ENCODE data around the gene CCDC92B. TPM values are rescaled to one million over a fixed set of nuclear protein-coding genes. Genes with fewer than 3 reads are reported as not detected.
"Not testable (repeated sequence)": the region's sequence is repeated elsewhere in the genome, so short reads cannot be mapped to it uniquely, and the experiment has no call there.

CCDC92B gene
- total RNA-seq, 2 experiments from 2014 or later, result 0.07 to 0.12 TPM

- Mint-ChIP-seq H3K4me1 (ENCODE audit: low read depth) (peaks cover 6% of the 10 kb centered on the region), H3K27ac (no peak overlapping the region), H3K9me3 (no peaks in the 10 kb centered on the region), H3K4me3 (no peak overlapping the region), H3K36me3 (ENCODE audit: low read depth) (no peaks in the 10 kb centered on the region), H3K27me3 (ENCODE audit: low read depth) (peaks cover under 1% of the 10 kb centered on the region)
- intact Hi-C loops (cut with micrococcal nuclease), result loop anchor here (1.0 to 2.0 kb wide), 4 partner anchors 28 to 227 kb away; no protein-coding TSS in a partner anchor
- CTCF ChIA-PET, result interaction anchor here (0.6 to 3.1 kb wide), 21 partner anchors 9 to 228 kb away, joined by 3 to 20 read pairs (median 4); partner anchors contain the start of gene RAP1GAP2
- peak; percentile 97 for DNase-seq
Measured at GRCh38 chr17:2786176-2786881, 36.9 kb upstream of the CCDC92B start.

- H3K9me3 Mint-ChIP-seq; H3K4me1 Mint-ChIP-seq (ENCODE audit: low read depth); DNase-seq; H3K4me3 Mint-ChIP-seq; intact Hi-C loops (cut with micrococcal nuclease); H3K27ac Mint-ChIP-seq; H3K36me3 Mint-ChIP-seq (ENCODE audit: low read depth); H3K27me3 Mint-ChIP-seq (ENCODE audit: low read depth): not testable (repeated sequence)
- CTCF ChIA-PET, result interaction anchor here (0.6 to 3.1 kb wide), 10 partner anchors 17 to 1579 kb away, joined by 3 to 20 read pairs (median 5); no protein-coding TSS in a partner anchor
Measured at GRCh38 chr17:2785376-2785775, 35.9 kb upstream of the CCDC92B start.

- intact Hi-C loops (cut with micrococcal nuclease), result no loop called here
Measured at GRCh38 chr17:2784864-2785263, 35.4 kb upstream of the CCDC92B start.

GRCh38 chr17:2783310-2784030 lies 34.0 kb upstream of the CCDC92B start:
- Mint-ChIP-seq H3K4me3 (no peak overlapping the region), H3K9me3 (no peaks in the 10 kb centered on the region), H3K4me1 (ENCODE audit: low read depth) (peaks cover 3% of the 10 kb centered on the region), H3K27ac (no peak overlapping the region), H3K36me3 (ENCODE audit: low read depth) (no peaks in the 10 kb centered on the region), H3K27me3 (ENCODE audit: low read depth) (no peaks in the 10 kb centered on the region)
- intact Hi-C loops (cut with micrococcal nuclease), result no loop called here
- CTCF ChIA-PET, result interaction anchor here (0.5 to 0.6 kb wide), 2 partner anchors 10 to 1578 kb away, joined by 3 read pairs; no protein-coding TSS in a partner anchor
- no peak for DNase-seq

More at GRCh38 chr17:2784864-2785263, 35.4 kb upstream of the CCDC92B start:
- H3K4me1 Mint-ChIP-seq (ENCODE audit: low read depth), result peaks cover 3% of the 10 kb centered on the region
- no peaks in the 10 kb centered on the region for H3K9me3 Mint-ChIP-seq
- no peak for DNase-seq
- no peaks in the 10 kb centered on the region for H3K27me3 Mint-ChIP-seq (ENCODE audit: low read depth)
- H3K4me3 Mint-ChIP-seq, result no peak overlapping the region
- CTCF ChIA-PET, result interaction anchor here (0.6 to 3.1 kb wide), 4 partner anchors 40 to 1579 kb away, joined by 4 to 20 read pairs (median 8); no protein-coding TSS in a partner anchor
- H3K36me3 Mint-ChIP-seq (ENCODE audit: low read depth), result no peaks in the 10 kb centered on the region
- no peak overlapping the region for H3K27ac Mint-ChIP-seq

GRCh38 chr17:2782055-2782454 lies 32.6 kb upstream of the CCDC92B start:
- H3K9me3 Mint-ChIP-seq, result no peaks in the 10 kb centered on the region
- no peak overlapping the region for H3K27ac Mint-ChIP-seq
- no peak overlapping the region for H3K4me3 Mint-ChIP-seq
- CTCF ChIA-PET, result no interaction called here
- no peaks in the 10 kb centered on the region for H3K36me3 Mint-ChIP-seq (ENCODE audit: low read depth)
- DNase-seq, result no peak
- intact Hi-C loops (cut with micrococcal nuclease), result no loop called here
- H3K4me1 Mint-ChIP-seq (ENCODE audit: low read depth), result peaks cover 3% of the 10 kb centered on the region
- H3K27me3 Mint-ChIP-seq (ENCODE audit: low read depth), result peaks cover 6% of the 10 kb centered on the region

GRCh38 chr17:2781598-2781997 lies 32.1 kb upstream of the CCDC92B start:
- CTCF ChIA-PET; H3K4me3 Mint-ChIP-seq; H3K27me3 Mint-ChIP-seq (ENCODE audit: low read depth); H3K36me3 Mint-ChIP-seq (ENCODE audit: low read depth); intact Hi-C loops (cut with micrococcal nuclease); H3K4me1 Mint-ChIP-seq (ENCODE audit: low read depth); H3K9me3 Mint-ChIP-seq; H3K27ac Mint-ChIP-seq; DNase-seq: not testable (repeated sequence)

GRCh38 chr17:2780931-2781454 lies 31.5 kb upstream of the CCDC92B start:
- H3K4me1 Mint-ChIP-seq (ENCODE audit: low read depth), result peaks cover 4% of the 10 kb centered on the region
- CTCF ChIA-PET, result no interaction called here
- H3K4me3 Mint-ChIP-seq, result no peak overlapping the region
- intact Hi-C loops (cut with micrococcal nuclease), result no loop called here
- H3K27ac Mint-ChIP-seq, result no peak overlapping the region
- no peaks in the 10 kb centered on the region for H3K9me3 Mint-ChIP-seq
- DNase-seq, result no peak
- no peaks in the 10 kb centered on the region for H3K36me3 Mint-ChIP-seq (ENCODE audit: low read depth)
- peaks cover 12% of the 10 kb centered on the region for H3K27me3 Mint-ChIP-seq (ENCODE audit: low read depth)

- intact Hi-C loops (cut with micrococcal nuclease), result no loop called here
- peaks cover 19% of the 10 kb centered on the region for H3K27me3 Mint-ChIP-seq (ENCODE audit: low read depth)
- no peak overlapping the region for H3K27ac Mint-ChIP-seq
- peaks cover 7% of the 10 kb centered on the region for H3K4me1 Mint-ChIP-seq (ENCODE audit: low read depth)
- H3K36me3 Mint-ChIP-seq (ENCODE audit: low read depth), result no peaks in the 10 kb centered on the region
- DNase-seq, result no peak
- H3K9me3 Mint-ChIP-seq, result no peaks in the 10 kb centered on the region
- no peak overlapping the region for H3K4me3 Mint-ChIP-seq
- CTCF ChIA-PET, result no interaction called here
Measured at GRCh38 chr17:2780256-2780655, 30.8 kb upstream of the CCDC92B start.

- Mint-ChIP-seq H3K9me3 (no peaks in the 10 kb centered on the region), H3K27ac (no peak overlapping the region), H3K27me3 (ENCODE audit: low read depth) (peaks cover 24% of the 10 kb centered on the region), H3K36me3 (ENCODE audit: low read depth) (no peaks in the 10 kb centered on the region), H3K4me1 (ENCODE audit: low read depth) (peaks cover 9% of the 10 kb centered on the region), H3K4me3 (no peak overlapping the region)
- intact Hi-C loops (cut with micrococcal nuclease), result no loop called here
- no peak for DNase-seq
- CTCF ChIA-PET, result no interaction called here
Measured at GRCh38 chr17:2779545-2779944, 30.1 kb upstream of the CCDC92B start.

GRCh38 chr17:2778489-2778888 lies 29.0 kb upstream of the CCDC92B start:
- no peak for DNase-seq
- Mint-ChIP-seq H3K27me3 (ENCODE audit: low read depth) (peaks cover 31% of the 10 kb centered on the region), H3K4me3 (no peak overlapping the region), H3K4me1 (ENCODE audit: low read depth) (peaks cover 9% of the 10 kb centered on the region), H3K36me3 (ENCODE audit: low read depth) (no peaks in the 10 kb centered on the region), H3K27ac (no peak overlapping the region), H3K9me3 (no peaks in the 10 kb centered on the region)
- intact Hi-C loops (cut with micrococcal nuclease), result no loop called here
- CTCF ChIA-PET, result no interaction called here

- DNase-seq, result no peak
- Mint-ChIP-seq H3K4me3 (peak overlapping the region; percentile 55), H3K36me3 (ENCODE audit: low read depth) (no peaks in the 10 kb centered on the region), H3K27ac (no peak overlapping the region), H3K27me3 (ENCODE audit: low read depth) (peaks cover 36% of the 10 kb centered on the region), H3K9me3 (no peaks in the 10 kb centered on the region), H3K4me1 (ENCODE audit: low read depth) (peaks cover 9% of the 10 kb centered on the region)
- intact Hi-C loops (cut with micrococcal nuclease), result no loop called here
- CTCF ChIA-PET, result interaction anchor here (1.5 kb wide), 1 partner anchor 9 kb away, joined by 3 read pairs; no protein-coding TSS in a partner anchor
Measured at GRCh38 chr17:2777242-2777867, 27.9 kb upstream of the CCDC92B start.

- CTCF ChIA-PET, result interaction anchor here (1.5 kb wide), 1 partner anchor 10 kb away, joined by 3 read pairs; no protein-coding TSS in a partner anchor
- Mint-ChIP-seq H3K9me3 (no peaks in the 10 kb centered on the region), H3K4me3 (peak overlapping the region; percentile 55), H3K27me3 (ENCODE audit: low read depth) (peaks cover 36% of the 10 kb centered on the region), H3K36me3 (ENCODE audit: low read depth) (no peaks in the 10 kb centered on the region), H3K4me1 (ENCODE audit: low read depth) (peaks cover 9% of the 10 kb centered on the region), H3K27ac (no peak overlapping the region)
- DNase-seq, result peak; percentile 22
- intact Hi-C loops (cut with micrococcal nuclease), result no loop called here
Measured at GRCh38 chr17:2776589-2777241, 27.3 kb upstream of the CCDC92B start.

All from activated naive CD4-positive, alpha-beta T cell treated with anti-CD3 and anti-CD28 coated beads for 36 hours (primary cell).